CD4-positive, alpha-beta T cell treated with Interleukin-15 for 1 hour (primary cell): ENCODE results near the gene RNF148.
"Not testable (repeated sequence)": the region's sequence is repeated elsewhere in the genome, so short reads cannot be mapped to it uniquely, and the experiment has no call there.

ENCODE experiments used
- DNase-seq: peaks from one replicate; pipeline ENCODE4 v3.0.0-alpha.2; 2020

Gene RNF148

GRCh38 chr7:122689346-122690109, 13.2 kb downstream of the RNF148 start:
- no peak for DNase-seq

GRCh38 chr7:122688400-122688998, 14.2 kb downstream of the RNF148 start:
- no peak for DNase-seq

GRCh38 chr7:122686360-122686878, 16.3 kb downstream of the RNF148 start:
- no peak for DNase-seq

GRCh38 chr7:122684504-122684903, 18.2 kb downstream of the RNF148 start:
- DNase-seq, result no peak

- no peak for DNase-seq
These were observed 19.7 kb downstream of the RNF148 start for GRCh38 chr7:122682815-122683550.

- DNase-seq, result not testable (repeated sequence)
These were observed 21.5 kb downstream of the RNF148 start for GRCh38 chr7:122681186-122681585.

GRCh38 chr7:122679813-122680212, 22.9 kb downstream of the RNF148 start:
- no peak for DNase-seq

GRCh38 chr7:122679269-122679709, 23.4 kb downstream of the RNF148 start:
- not testable (repeated sequence) for DNase-seq

GRCh38 chr7:122677149-122677548, 25.6 kb downstream of the RNF148 start:
- no peak for DNase-seq

GRCh38 chr7:122676466-122676865, 26.3 kb downstream of the RNF148 start:
- DNase-seq, result no peak

- DNase-seq, result no peak
These were observed 27.1 kb downstream of the RNF148 start for GRCh38 chr7:122675621-122676020.

- no peak for DNase-seq
These were observed 27.7 kb downstream of the RNF148 start for GRCh38 chr7:122675011-122675410.

GRCh38 chr7:122674502-122674901, 28.2 kb downstream of the RNF148 start:
- no peak for DNase-seq

- DNase-seq, result no peak
These were observed 28.8 kb downstream of the RNF148 start for GRCh38 chr7:122673951-122674350.

GRCh38 chr7:122672536-122672935, 30.2 kb downstream of the RNF148 start:
- DNase-seq, result no peak

- no peak for DNase-seq
These were observed 39.0 kb downstream of the RNF148 start for GRCh38 chr7:122663733-122664132.

- DNase-seq, result no peak
These were observed 43.9 kb downstream of the RNF148 start for GRCh38 chr7:122658856-122659255.

GRCh38 chr7:122653685-122654084, 49.0 kb downstream of the RNF148 start:
- no peak for DNase-seq

GRCh38 chr7:122652876-122653275, 49.8 kb downstream of the RNF148 start:
- DNase-seq, result no peak
